Kidney (tissue), 14 donors: ENCODE data around the gene PHLDB3. TPM values are rescaled to one million over a fixed set of nuclear protein-coding genes. Genes with fewer than 3 reads are reported as not detected.

Experiments used
- DNase-seq, 5 donors: peaks; one replicate each; pipeline ENCODE4 v3.0.0-alpha.2; 2013 to 2020
- FAIRE-seq: peaks from 2 replicates; lab custom pipeline; 2012; peaks lifted over from hg19 to GRCh38; lab: Jason Lieb, UNC
- H3K27ac ChIP-seq, 2 donors: one replicate each; pipeline ENCODE4 v1.7.0; 2013; ENCODE audit warnings: low read depth in 2 of 2, low read length in 2 of 2, inconsistent platforms in 1 of 2
- H3K27me3 ChIP-seq: one replicate; pipeline ENCODE4 v1.7.1; 2013; ENCODE audit warnings: low read length, inconsistent platforms; ENCODE audit not compliant: control insufficient read depth, insufficient read depth
- H3K36me3 ChIP-seq, 3 donors: one replicate each; pipeline versions ENCODE4 v1.7.0 to v1.7.1; 2013; ENCODE audit warnings: low read length in 3 of 3, control low read depth in 1 of 3, inconsistent platforms in 1 of 3; ENCODE audit not compliant: insufficient read depth in 3 of 3, control insufficient read depth in 2 of 3
- H3K4me1 ChIP-seq, 3 donors: one replicate each; pipeline versions ENCODE4 v1.7.0 to v1.7.1; 2013; ENCODE audit warnings: low read length in 3 of 3, inconsistent platforms in 1 of 3, low read depth in 1 of 3; ENCODE audit not compliant: control insufficient read depth in 2 of 3, insufficient read depth in 2 of 3
- H3K4me3 ChIP-seq, 3 donors: one replicate each; pipeline versions ENCODE4 v1.7.0 to v1.8.1; 2013; ENCODE audit warnings: low read length in 3 of 3, control low read depth in 1 of 3, inconsistent platforms in 1 of 3
- H3K9ac ChIP-seq, 3 donors: one replicate each; pipeline versions ENCODE4 v1.7.0 to v1.7.1; 2013; ENCODE audit warnings: low read length in 3 of 3, control low read depth in 1 of 3, inconsistent platforms in 1 of 3
- H3K9me3 ChIP-seq, 3 donors: one replicate each; pipeline versions ENCODE4 v1.7.0 to v1.7.1; 2013; ENCODE audit warnings: low read length in 3 of 3, control low read depth in 1 of 3, inconsistent platforms in 1 of 3; ENCODE audit not compliant: control insufficient read depth in 2 of 3, insufficient read depth in 1 of 3
- CTCF ChIP-seq: IDR thresholded peaks from 3 replicates; pipeline ENCODE4 v1.5.1; 2012; ENCODE audit warnings: mild to moderate bottlenecking, moderate library complexity, borderline replicate concordance; ENCODE audit not compliant: insufficient read depth; ENCODE audit errors: extremely low read depth
- intact Hi-C: fragments of 100-400 bp; cut with DNase I; formaldehyde crosslinking; loops from one replicate; pipeline ENCODE4 v1.11.1; 2022
- polyA plus RNA-seq: library from polyadenylated mRNA; stranded (reverse); fragments of 350-450 nt; fragmentation: Illumina TruSeq; extraction: RNeasy Lipid Tissue Mini Kit (QIAGEN cat#74804); gene quantifications from one replicate; pipeline ENCODE4 v1.2.3, GENCODE V29; 2014; ENCODE audit warnings: low read depth, low replicate concordance; ENCODE audit not compliant: insufficient read depth
- total RNA-seq: library from RNA; stranded (reverse); fragmentation: NEBNext Ultra II Directional; extraction: Animal tissue kit (Norgen Biotek cat#: 25700); gene quantifications from one replicate; pipeline ENCODE4 v1.2.1, GENCODE V29; 2021
- donor health status: control.
- donor health status: control.
- donor health status: control.
- donor health status: control.
- donor health status: control.
- donor health status: DM: yes; HTN: yes; CAD: no.
- donor health status: Normal renal cell carcinoma (clear cell type).

Gene PHLDB3
- total and polyA plus RNA-seq, 2 donors from 2014 or later, result 8.2 to 10.8 TPM

DNA sequence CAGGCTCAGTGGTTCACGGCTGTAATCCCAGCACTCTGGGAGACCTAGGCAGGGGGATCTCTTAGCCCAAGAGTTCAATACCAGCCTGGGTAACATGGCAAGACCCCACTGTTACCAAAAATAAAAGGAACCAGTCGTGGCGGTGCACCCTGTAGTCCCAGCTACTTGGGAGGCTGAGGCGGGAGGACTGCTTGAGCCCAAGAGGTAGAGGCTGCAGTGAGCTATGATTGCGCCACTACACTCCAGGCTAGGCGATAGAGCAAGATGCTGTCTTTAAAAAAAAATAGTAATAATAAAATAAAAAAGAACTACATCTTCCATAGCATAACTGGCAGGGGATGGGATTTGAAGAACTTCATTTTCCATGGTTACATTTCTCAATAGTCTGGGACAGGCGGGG, 42.2 kb downstream of the PHLDB3 start:
- TF ChIP-seq CTCF, result no peak
- peaks cover 2% of the 10 kb centered on the region for H3K27me3 ChIP-seq
- no peak overlapping the region for H3K27ac ChIP-seq
- no peak overlapping the region for H3K4me3 ChIP-seq
- no peak overlapping the region for H3K9ac ChIP-seq
- peaks cover 0 to 10% (median 0%) of the 10 kb centered on the region in 3 donors for H3K4me1 ChIP-seq
- H3K36me3 ChIP-seq, result no peaks in the 10 kb centered on the region
- H3K9me3 ChIP-seq, result no peaks in the 10 kb centered on the region
- DNase-seq, result no peak
- intact Hi-C loops, result no loop called here
- FAIRE-seq, result no peak

GRCh38 chr19:43461303-43461702, 43.2 kb downstream of the PHLDB3 start:
- intact Hi-C loops, result no loop called here
- DNase-seq (no peak), FAIRE-seq (no peak)

DNA sequence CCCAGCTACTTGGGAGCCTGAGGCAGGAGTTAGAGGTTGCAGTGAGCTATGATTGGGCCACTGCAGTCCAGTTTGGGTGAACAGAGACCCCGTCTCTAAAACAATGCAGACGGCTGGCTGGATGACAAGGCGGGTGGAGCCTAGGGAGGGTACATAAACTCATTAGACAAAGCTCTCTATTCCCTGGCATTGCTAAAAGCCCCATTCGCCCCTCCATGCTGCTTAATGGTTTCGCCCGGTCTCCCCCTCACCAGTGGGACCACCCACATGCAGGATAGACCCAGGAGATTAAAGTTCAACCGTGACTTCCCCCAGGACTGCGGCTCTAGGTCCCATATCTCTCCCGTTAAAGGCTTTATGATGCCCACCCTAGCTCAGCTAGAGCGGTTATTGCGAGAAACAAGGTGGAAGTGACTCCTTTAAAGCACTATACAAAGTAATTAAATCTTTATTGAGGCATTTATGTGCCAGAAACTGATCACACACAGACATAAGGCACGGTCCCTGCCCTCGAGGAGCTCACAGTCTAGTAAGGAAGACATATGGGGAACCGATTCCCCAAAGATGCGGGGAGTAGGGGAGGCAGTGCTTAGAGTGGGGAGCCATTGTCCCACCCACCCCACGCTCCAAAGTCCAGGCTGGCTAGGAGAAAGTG, 44.1 kb downstream of the PHLDB3 start:
- Histone ChIP-seq H3K9ac (no peak overlapping the region), H3K27me3 (no peaks in the 10 kb centered on the region), H3K4me3 (no peak overlapping the region), H3K9me3 (no peaks in the 10 kb centered on the region), H3K36me3 (no peaks in the 10 kb centered on the region), H3K27ac (no peak overlapping the region), H3K4me1 (peaks cover 0 to 10% (median 0%) of the 10 kb centered on the region in 3 donors)
- intact Hi-C loops, result no loop called here
- TF ChIP-seq CTCF, result no peak
- no peak for DNase-seq
- no peak for FAIRE-seq

More at GRCh38 chr19:43461303-43461702, 43.2 kb downstream of the PHLDB3 start:
- H3K36me3 ChIP-seq, result no peaks in the 10 kb centered on the region
- peaks cover 0 to 10% (median 0%) of the 10 kb centered on the region in 3 donors for H3K4me1 ChIP-seq
- H3K4me3 ChIP-seq, result no peak overlapping the region
- H3K9me3 ChIP-seq, result no peaks in the 10 kb centered on the region
- H3K9ac ChIP-seq, result no peak overlapping the region
- peaks cover 2% of the 10 kb centered on the region for H3K27me3 ChIP-seq
- no peak for TF ChIP-seq CTCF
- H3K27ac ChIP-seq, result no peak overlapping the region
